Measurements from ENCODE around the gene ALKBH5.
A peak's percentile ranks its signal among the peaks of the same experiment; 100 is the strongest.

The ALKBH5 gene

DNA sequence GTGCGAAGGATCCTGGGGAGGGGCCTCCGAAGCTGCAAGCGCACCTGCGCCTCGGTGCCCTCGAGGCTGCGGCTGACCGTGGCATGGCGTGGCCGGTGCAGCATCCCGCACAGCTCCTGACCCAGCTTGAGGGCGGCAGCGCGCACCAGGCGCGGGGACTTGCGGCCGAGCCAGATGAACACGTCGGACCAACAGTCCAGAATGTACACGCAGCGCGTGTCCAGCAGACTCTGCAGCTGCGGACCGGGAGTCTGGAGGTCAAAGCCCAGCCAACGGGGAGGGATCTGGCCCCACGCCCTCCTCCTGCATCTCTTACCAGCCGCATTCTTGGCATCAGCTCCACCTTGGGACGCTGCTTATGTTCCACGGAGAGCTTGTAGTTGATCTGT lies 64.0 kb downstream of the ALKBH5 start:
- DNase-seq: no peak

- DNase-seq: peak; percentile 72
Measured at GRCh38 chr17:18248300-18248731, 64.7 kb downstream of the ALKBH5 start.

GRCh38 chr17:18248811-18249210 lies 65.2 kb downstream of the ALKBH5 start:
- DNase-seq: no peak

GRCh38 chr17:18250259-18250658 lies 66.6 kb downstream of the ALKBH5 start:
- DNase-seq: peak; percentile 57

DNA sequence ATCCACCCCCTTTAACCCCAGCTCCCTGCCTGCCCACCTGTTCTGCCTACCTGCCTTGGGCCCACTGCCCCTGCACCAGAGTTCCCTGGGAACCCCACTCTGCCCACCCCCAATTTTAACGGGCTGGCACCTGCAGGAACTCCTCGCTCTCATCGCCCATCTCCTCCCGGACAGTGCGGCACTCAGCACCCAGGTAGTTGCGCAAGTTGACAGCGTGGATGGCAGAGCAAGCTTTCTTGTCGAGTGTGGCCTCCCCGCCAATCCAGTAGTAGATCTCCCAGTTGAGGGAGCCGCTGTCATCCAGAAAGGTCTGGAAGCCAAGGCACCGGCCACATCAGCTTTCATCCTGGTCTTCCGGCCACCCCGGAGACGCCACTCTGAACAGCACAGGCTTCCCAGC lies 67.1 kb downstream of the ALKBH5 start:
- DNase-seq: no peak

DNA sequence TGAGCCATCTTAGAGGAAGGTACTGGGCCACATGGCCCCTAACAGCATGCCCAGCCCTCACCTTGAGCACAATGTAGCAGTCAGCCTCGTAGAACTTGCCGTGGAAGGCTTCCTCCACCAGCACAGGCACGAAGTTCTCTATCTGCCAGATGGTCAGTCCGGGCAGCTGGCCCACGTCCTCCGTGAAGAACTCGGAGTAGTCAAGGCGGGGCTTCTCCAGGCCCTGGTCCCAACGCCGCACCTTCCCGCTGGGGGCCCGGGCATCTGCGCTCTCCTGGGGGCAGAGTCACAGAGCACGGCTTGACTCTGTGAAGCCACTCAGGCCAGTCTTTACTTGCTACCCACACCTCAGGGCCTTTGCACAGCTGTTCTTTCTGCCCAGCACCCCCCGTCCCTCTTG lies 67.6 kb downstream of the ALKBH5 start:
- no peak for DNase-seq

DNA sequence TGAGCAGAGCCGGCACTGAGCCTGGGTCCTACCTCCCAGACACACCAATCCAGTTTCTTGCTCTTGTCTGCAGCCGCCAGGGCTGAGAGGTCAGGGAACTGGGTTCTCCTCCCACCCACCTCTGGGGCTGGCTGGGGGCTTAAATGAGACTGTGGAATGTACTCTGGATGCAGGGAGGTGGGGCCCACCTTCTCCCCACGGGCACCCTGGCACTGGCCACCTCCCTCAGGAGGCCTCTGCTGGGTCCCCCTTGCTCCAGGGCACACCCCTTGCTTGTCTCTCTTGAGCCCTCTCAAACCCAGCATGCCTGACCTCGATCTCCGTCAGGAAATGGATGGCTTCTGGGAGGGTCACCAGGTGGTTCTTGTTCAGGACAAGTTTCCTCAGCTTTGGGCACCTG lies 68.5 kb downstream of the ALKBH5 start:
- no peak for DNase-seq

GRCh38 chr17:18253187-18253884 lies 69.7 kb downstream of the ALKBH5 start:
- no peak for DNase-seq

DNA sequence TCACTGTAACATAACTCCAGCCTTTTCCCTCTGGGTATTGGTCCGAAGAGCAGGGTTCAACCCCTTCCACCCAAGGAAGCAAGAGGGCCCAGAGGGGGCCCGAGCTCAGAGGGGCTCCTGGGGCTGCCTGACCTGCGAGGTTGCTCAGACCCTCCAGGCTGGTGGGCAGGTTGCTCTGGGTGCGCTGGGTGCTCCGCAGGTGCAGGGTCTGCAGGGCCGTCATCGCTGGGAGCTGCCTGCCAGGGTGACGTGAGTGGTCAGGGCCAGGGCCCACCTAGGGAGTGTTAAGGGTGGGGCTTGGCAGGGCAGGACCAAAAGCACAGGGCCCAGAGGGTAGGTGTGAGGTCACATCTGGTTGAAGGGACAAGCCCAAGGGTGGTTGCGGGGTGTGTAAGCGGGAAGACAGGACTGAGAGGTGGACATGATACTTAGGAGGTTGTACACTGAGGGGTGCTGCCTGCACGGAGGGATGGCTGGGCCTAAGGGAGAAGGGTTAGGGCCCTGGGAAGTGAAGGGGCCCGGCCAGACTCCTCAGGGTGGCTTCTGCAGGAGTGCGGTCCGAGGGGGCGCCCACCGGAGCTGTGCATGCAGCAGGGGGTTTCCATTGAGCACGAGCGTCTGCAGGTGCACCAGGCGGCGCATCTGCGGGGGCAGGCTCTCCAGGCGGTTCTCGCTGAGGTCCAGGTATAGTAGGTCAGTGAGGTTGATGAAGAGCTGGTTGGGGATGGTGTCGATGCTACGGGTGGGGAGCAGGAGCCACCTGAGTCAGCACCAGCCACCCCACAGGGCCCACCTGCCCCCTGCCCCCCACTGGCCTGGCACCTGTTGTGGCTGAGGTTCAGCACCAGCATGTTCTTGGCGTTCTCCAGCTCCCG lies 70.6 kb downstream of the ALKBH5 start:
- DNase-seq: no peak

- no peak for DNase-seq
Measured at GRCh38 chr17:18254888-18255649, 71.4 kb downstream of the ALKBH5 start.

DNA sequence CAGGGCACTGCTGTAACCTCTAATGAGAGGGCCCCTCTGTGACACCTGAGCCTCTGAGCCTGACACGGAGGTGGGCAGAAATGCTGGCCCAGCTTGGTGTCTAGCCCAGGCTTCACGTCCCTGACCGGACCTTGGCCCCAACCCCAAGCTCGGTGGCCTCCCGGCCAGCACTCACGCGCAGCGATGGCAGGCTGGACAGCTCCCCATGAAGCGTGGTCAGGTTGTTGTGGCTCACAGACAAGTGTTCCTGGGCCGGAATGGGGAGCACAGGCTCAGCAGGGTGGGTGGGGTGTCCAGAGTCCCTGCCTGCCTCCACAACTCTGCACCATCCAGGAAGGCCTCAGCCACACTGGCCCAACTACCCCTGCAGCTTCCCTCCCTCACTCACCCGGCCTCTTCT lies 72.7 kb downstream of the ALKBH5 start:
- DNase-seq: no peak

DNA sequence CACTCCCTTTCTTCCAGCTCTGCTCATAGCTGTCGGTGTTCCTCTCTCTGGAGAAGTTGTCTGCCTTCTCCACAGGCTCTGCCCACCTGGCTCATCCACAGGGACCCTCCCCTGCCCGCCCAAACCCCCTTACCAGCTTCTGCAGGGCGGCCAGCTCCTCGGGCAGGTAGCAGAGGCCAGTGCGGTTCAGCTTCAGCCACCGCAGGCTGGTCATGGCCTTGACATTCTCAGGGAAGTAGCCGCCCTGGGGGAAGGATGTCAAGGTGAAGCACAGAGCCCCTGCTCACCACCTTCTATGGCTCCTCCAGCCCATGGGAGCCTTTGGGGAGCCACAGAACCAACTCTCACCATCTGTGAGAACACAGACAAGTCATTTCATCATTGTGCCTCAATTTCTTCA lies 73.1 kb downstream of the ALKBH5 start:
- no peak for DNase-seq

DNA sequence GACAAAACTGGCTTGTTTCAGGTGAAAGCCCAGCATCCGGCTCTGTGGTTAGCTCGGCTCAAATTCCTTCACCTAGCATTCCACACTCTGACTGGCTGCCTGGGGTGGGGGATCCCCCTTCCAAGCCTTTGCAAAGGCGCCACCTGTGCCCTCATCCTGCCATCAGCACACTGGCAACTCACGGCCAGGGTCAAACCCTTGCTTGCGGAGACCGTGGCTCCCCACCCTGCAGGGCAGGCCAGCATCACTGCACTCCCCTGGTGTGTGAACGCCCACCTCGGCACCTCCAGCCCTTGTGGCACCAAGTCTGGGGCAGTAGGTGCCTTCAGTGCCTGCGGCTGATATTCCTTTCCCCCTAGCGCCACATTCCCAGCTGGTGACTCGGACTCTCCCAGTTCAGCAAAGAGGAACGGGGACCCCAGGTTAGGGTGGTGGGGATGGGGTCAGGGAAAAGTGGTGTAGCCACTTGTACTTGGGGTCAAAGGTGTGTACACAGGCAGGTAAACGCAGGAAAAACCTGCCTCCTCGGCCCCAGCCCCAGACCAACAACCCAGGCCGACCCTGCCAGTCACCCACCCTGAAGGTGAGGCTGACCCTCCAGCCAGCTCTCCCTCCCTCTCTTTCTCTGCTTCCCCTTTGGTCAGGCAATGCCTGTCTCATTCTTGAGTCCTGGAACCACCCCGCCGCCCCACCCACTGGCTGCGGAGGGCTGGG lies 73.8 kb downstream of the ALKBH5 start:
- no peak for DNase-seq

- DNase-seq: peak; percentile 10
Measured at GRCh38 chr17:18257982-18258355, 74.3 kb downstream of the ALKBH5 start.

GRCh38 chr17:18258356-18259038 lies 74.9 kb downstream of the ALKBH5 start, which contains the start of gene FLII:
FLII (minus strand) TSS chr17:18258738; CDS start chr17:18258690, 48 bp downstream.
- no peak for DNase-seq

All from NCI-H2171 treated with DMSO at 0.1 percent for 48 hours (cell line).